Endodermal cell (in vitro differentiated cells): Measurements from ENCODE around the gene PBLD. TPM values are rescaled to one million over a fixed set of nuclear protein-coding genes. Genes with fewer than 3 reads are reported as not detected.

Experiments
- DNase-seq: peaks from one replicate; pipeline ENCODE4 v3.0.0-alpha.2; 2017
- H3K27ac ChIP-seq: 2 replicates; pipeline ENCODE4 v1.5.1; 2013; ENCODE audit warnings: mild to moderate bottlenecking, low read depth, low read length, moderate library complexity
- H3K27me3 ChIP-seq: 2 replicates; pipeline ENCODE4 v1.6.1; 2013; ENCODE audit warnings: mild to moderate bottlenecking, low read length, moderate library complexity; ENCODE audit not compliant: insufficient read depth, control insufficient read depth, poor library complexity, severe bottlenecking
- H3K36me3 ChIP-seq: 2 replicates; pipeline ENCODE4 v1.7.0; 2013; ENCODE audit warnings: mild to moderate bottlenecking, low read length, moderate library complexity; ENCODE audit not compliant: control insufficient read depth, insufficient read depth
- H3K4me1 ChIP-seq: one replicate; pipeline ENCODE4 v1.7.0; 2013; ENCODE audit warnings: low read length; ENCODE audit not compliant: control insufficient read depth, insufficient read depth
- H3K4me3 ChIP-seq: 2 replicates; pipeline ENCODE4 v1.5.1; 2013; ENCODE audit warnings: mild to moderate bottlenecking, low read length, moderate library complexity
- H3K9ac ChIP-seq: 2 replicates; pipeline ENCODE4 v1.6.1; 2013; ENCODE audit warnings: mild to moderate bottlenecking, low read length, moderate library complexity; ENCODE audit not compliant: poor library complexity, severe bottlenecking; ENCODE audit errors: extremely low read depth
- H3K9me3 ChIP-seq: 2 replicates; pipeline ENCODE4 v1.6.1; 2013; ENCODE audit warnings: mild to moderate bottlenecking, low read length, moderate library complexity; ENCODE audit not compliant: control insufficient read depth
- H3K27ac Mint-ChIP-seq: 2 replicates; pipeline ENCODE4 v1.8.0; 2020; ENCODE audit warnings: mixed read lengths
- H3K27me3 Mint-ChIP-seq: 2 replicates; pipeline ENCODE4 v1.8.0; 2021; ENCODE audit warnings: mild to moderate bottlenecking, mixed read lengths; ENCODE audit not compliant: insufficient read depth
- H3K36me3 Mint-ChIP-seq: 2 replicates; pipeline ENCODE4 v1.8.0; 2020; ENCODE audit warnings: low read depth, mixed read lengths
- H3K4me1 Mint-ChIP-seq: 2 replicates; pipeline ENCODE4 v1.8.0; 2020; ENCODE audit warnings: mixed read lengths
- H3K4me3 Mint-ChIP-seq: 2 replicates; pipeline ENCODE4 v1.8.0; 2020; ENCODE audit warnings: mild to moderate bottlenecking, moderate library complexity, mixed read lengths
- H3K9me3 Mint-ChIP-seq: 2 replicates; pipeline ENCODE4 v1.8.0; 2020; ENCODE audit warnings: mild to moderate bottlenecking, mixed read lengths
- WGBS, 2 experiments: methylation state at CpG; one replicate each; pipeline versions ENCODE4 v1.1.5 to v1.1.7; 2013; ENCODE audit warnings: missing lambda C conversion rate in 2 of 2, mixed read lengths in 1 of 2; ENCODE audit not compliant: insufficient coverage in 1 of 2, insufficient read length in 1 of 2; 5-methylcytosine and 5-hydroxymethylcytosine counted together
- total RNA-seq, 2 donors: library from RNA; stranded (reverse); fragmentation: NEBNext Ultra II Directional in 1 of 2; extraction: Animal tissue kit (Norgen Biotek cat#: 25700) in 1 of 2; gene quantifications; 2 replicates in 1 of 2; 3 replicates in 1 of 2; pipeline ENCODE4 v1.2.1, GENCODE V29; 2021
- TF ChIP-seq, protein P1 (sequence below): fragments of 200-600 bp; sonication (generic); conservative IDR thresholded peaks from 2 replicates; pipeline ENCODE4 v1.5.0; 2021; ENCODE audit warnings: antibody characterized with exemption, mild to moderate bottlenecking

The PBLD gene
- total RNA-seq, 2 donors from 2014 or later = 5.0 to 5.3 TPM

DNA sequence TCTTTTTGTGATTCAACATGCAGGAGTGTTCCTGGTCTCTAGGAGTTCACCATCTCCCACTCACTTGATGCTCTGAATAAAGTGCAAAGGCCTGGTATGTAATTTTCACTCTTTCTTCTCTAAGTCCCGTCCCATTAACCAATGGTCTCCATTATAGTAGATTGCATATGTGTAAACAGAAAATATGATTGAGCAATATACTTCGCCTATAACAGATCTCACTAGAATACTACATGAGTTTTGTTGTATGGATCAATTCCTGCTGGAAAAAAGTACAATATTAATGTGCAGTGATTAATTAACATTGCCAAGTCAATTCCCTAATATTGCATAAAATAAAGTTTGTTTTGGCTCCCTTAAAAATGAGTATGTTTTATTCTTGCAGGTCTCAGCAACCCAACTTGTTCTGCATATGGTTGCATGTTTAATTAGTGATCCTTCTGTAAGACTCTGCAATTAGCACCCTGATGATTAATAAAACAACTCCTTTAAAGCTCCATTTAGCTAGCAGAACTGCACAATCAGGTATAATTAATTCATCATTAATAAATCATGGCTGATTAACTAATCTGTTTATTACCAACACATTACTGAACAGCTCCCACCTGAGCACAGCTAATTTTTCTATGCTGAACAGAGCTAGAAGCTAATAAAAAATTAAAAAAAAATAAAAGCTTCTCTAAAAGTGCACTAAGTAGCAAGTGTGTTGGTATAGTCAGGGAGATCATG lies 63.0 kb downstream of the PBLD start:
- H3K36me3 ChIP-seq = no peaks in the 10 kb centered on the region
- peaks cover 20% of the 10 kb centered on the region for H3K9me3 ChIP-seq
- DNase-seq = no peak
- no peak overlapping the region for H3K9ac ChIP-seq
- peaks cover 6% of the 10 kb centered on the region for H3K27me3 ChIP-seq
- Mint-ChIP-seq H3K27ac (no peak overlapping the region), H3K4me1 (peaks cover 13% of the 10 kb centered on the region), H3K9me3 (peaks cover 18% of the 10 kb centered on the region), H3K27me3 (peaks cover 5% of the 10 kb centered on the region), H3K4me3 (no peak overlapping the region), H3K36me3 (no peaks in the 10 kb centered on the region)
- TF ChIP-seq, protein P1, sequence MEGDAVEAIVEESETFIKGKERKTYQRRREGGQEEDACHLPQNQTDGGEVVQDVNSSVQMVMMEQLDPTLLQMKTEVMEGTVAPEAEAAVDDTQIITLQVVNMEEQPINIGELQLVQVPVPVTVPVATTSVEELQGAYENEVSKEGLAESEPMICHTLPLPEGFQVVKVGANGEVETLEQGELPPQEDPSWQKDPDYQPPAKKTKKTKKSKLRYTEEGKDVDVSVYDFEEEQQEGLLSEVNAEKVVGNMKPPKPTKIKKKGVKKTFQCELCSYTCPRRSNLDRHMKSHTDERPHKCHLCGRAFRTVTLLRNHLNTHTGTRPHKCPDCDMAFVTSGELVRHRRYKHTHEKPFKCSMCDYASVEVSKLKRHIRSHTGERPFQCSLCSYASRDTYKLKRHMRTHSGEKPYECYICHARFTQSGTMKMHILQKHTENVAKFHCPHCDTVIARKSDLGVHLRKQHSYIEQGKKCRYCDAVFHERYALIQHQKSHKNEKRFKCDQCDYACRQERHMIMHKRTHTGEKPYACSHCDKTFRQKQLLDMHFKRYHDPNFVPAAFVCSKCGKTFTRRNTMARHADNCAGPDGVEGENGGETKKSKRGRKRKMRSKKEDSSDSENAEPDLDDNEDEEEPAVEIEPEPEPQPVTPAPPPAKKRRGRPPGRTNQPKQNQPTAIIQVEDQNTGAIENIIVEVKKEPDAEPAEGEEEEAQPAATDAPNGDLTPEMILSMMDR = no peak
- 100% methylated on average over 1 of the region's 2 CpGs; no CpG with 5 or more reads in 1 of the 2 experiments for WGBS, 2 experiments
- no peak overlapping the region for H3K4me3 ChIP-seq
- H3K4me1 ChIP-seq = peaks cover 2% of the 10 kb centered on the region
- H3K27ac ChIP-seq = no peak overlapping the region

DNA sequence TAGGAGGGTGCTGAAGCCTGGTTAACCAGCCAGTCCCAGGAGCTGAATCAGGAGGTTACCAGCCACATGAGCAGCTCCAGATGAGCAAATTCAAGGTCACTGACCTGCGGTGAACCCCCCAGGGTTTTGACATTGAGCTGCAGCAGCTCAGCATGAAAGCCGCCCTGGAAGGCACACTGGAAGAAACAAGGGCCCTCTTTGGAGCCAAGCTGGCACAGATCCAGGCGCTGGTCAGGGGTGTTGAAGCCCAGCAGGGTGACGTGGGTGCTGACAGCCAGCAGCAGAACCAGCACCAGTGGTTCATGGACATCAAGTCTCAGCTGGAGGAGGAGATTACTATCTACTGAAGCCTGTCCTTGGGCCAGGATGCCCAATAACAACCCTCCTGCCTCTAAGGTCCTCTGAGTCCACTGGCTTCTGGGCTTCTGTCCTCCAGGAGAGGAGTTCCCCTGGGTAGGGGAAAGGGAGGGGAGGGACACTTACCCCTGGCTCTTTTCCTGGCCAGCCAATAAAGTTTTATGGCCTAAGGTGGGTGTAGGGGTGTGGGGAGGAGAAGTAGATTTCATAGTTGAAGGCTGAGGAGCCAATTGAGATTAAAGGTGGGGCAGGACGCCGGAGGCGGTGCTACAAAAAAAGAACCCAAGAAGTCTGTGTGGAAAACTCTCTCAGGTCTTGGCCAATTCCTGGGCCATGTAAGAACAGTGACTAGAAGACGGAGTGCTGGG lies 71.4 kb downstream of the PBLD start:
- TF ChIP-seq, protein P1 = no peak
- H3K36me3 Mint-ChIP-seq = no peaks in the 10 kb centered on the region
- H3K9me3 Mint-ChIP-seq = peaks cover 22% of the 10 kb centered on the region
- WGBS, 2 experiments = 90 to 96% methylated on average over 7 to 8 of the region's 8 CpGs
- no peaks in the 10 kb centered on the region for H3K4me1 ChIP-seq
- peaks cover 13% of the 10 kb centered on the region for H3K9me3 ChIP-seq
- no peak overlapping the region for H3K4me3 Mint-ChIP-seq
- no peaks in the 10 kb centered on the region for H3K4me1 Mint-ChIP-seq
- no peak overlapping the region for H3K27ac Mint-ChIP-seq
- no peaks in the 10 kb centered on the region for H3K27me3 Mint-ChIP-seq
- no peaks in the 10 kb centered on the region for H3K36me3 ChIP-seq
- no peaks in the 10 kb centered on the region for H3K27me3 ChIP-seq
- DNase-seq = no peak
- no peak overlapping the region for H3K4me3 ChIP-seq
- no peak overlapping the region for H3K9ac ChIP-seq
- H3K27ac ChIP-seq = no peak overlapping the region

DNA sequence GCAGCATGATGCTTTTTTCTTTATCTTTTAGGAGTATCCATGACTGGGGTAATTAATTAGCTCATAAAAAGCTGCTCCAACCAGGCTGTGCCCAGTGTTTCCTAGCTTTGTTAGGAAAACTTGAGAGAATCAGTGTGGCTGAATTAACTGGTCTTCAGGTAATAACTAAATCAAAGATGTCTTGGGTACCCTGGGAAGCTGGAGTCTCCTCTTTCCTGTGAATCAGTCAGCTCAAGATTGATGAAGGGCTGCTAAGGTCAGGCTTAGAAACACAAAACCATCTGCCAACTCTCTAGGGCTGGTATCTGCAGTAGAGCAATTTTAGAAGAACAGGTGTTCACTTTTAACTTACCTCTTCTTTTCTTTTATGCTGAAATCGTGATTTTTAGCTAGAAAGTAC lies 79.4 kb downstream of the PBLD start:
- Mint-ChIP-seq H3K9me3 (no peaks in the 10 kb centered on the region), H3K4me1 (peaks cover 26% of the 10 kb centered on the region), H3K27ac (no peak overlapping the region), H3K36me3 (no peaks in the 10 kb centered on the region), H3K4me3 (no peak overlapping the region), H3K27me3 (peaks cover 18% of the 10 kb centered on the region)
- H3K9ac ChIP-seq = no peak overlapping the region
- no peaks in the 10 kb centered on the region for H3K27me3 ChIP-seq
- WGBS, 2 experiments = 65% methylated on average over 1 of the region's 1 CpG; no CpG with 5 or more reads in 1 of the 2 experiments
- no peak overlapping the region for H3K4me3 ChIP-seq
- H3K9me3 ChIP-seq = no peaks in the 10 kb centered on the region
- no peaks in the 10 kb centered on the region for H3K36me3 ChIP-seq
- TF ChIP-seq, protein P1 = no peak
- no peak overlapping the region for H3K27ac ChIP-seq
- DNase-seq = no peak
- peaks cover 18% of the 10 kb centered on the region for H3K4me1 ChIP-seq
